ENCODE results near the gene MSL1.

Gene MSL1

DNA sequence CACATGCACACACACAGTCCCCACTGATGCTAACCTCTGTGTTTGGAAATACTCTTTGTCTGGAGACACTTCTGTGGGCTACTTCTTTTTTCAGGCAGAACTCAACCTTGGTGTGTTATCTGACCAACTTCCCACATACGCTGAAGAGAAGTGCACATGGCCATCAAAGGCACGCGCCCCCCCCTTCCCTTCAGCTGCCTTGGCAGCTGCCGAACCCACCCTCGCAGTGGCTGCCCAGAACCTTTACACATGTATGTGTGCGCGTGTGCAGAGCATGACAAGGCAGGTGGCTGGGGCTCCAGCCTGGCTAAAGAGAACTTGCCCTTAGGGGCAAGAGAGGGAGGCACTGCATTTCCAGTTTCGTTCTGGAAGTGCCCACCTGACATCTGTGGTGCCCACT lies 59.4 kb downstream of the MSL1 start:
- CTCF ChIA-PET, result no interaction called here
- DNase-seq (ENCODE audit: low spot score), result no peak
- H3K27ac ChIP-seq, result peak overlapping the region; percentile 77
- TF ChIP-seq, protein P1, sequence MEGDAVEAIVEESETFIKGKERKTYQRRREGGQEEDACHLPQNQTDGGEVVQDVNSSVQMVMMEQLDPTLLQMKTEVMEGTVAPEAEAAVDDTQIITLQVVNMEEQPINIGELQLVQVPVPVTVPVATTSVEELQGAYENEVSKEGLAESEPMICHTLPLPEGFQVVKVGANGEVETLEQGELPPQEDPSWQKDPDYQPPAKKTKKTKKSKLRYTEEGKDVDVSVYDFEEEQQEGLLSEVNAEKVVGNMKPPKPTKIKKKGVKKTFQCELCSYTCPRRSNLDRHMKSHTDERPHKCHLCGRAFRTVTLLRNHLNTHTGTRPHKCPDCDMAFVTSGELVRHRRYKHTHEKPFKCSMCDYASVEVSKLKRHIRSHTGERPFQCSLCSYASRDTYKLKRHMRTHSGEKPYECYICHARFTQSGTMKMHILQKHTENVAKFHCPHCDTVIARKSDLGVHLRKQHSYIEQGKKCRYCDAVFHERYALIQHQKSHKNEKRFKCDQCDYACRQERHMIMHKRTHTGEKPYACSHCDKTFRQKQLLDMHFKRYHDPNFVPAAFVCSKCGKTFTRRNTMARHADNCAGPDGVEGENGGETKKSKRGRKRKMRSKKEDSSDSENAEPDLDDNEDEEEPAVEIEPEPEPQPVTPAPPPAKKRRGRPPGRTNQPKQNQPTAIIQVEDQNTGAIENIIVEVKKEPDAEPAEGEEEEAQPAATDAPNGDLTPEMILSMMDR (conservative IDR thresholded peaks at IDR 0.05; ENCODE audit: low read depth), result no peak
- POLR2A ChIA-PET (ENCODE audit: low non-redundant PET), result no interaction called here

- POLR2A ChIA-PET (ENCODE audit: low non-redundant PET), result no interaction called here
- CTCF ChIA-PET, result no interaction called here
- DNase-seq (ENCODE audit: low spot score), result no peak
- TF ChIP-seq, protein P1 (conservative IDR thresholded peaks at IDR 0.05; ENCODE audit: low read depth), result no peak
- H3K27ac ChIP-seq, result no peak overlapping the region
Observed at GRCh38 chr17:40182606-40183005, 60.8 kb downstream of the MSL1 start.

All from RWPE1 (cell line).